NCI-H1048 (cell line): Measurements from ENCODE around the gene CCDC190.
"Not testable (repeated sequence)": the region's sequence is repeated elsewhere in the genome, so short reads cannot be mapped to it uniquely, and the experiment has no call there.

Experiments used
- DNase-seq: peaks from one replicate; lab custom pipeline; 2025; lab: John Stamatoyannopoulos, UW

Gene CCDC190

GRCh38 chr1:162861101-162861500 lies at the start of gene CCDC190:
CCDC190 (minus strand) TSS chr1:162861175; CDS start chr1:162859646, 1,529 bp downstream.
- DNase-seq: no peak

GRCh38 chr1:162910161-162910560 lies 49.2 kb upstream of the CCDC190 start:
- DNase-seq: no peak

- no peak for DNase-seq
Measured at GRCh38 chr1:162908780-162909179, 47.8 kb upstream of the CCDC190 start.

- no peak for DNase-seq
Measured at GRCh38 chr1:162908236-162908635, 47.3 kb upstream of the CCDC190 start.

- no peak for DNase-seq
Measured at GRCh38 chr1:162906485-162906884, 45.5 kb upstream of the CCDC190 start.

GRCh38 chr1:162905174-162906158 lies 44.5 kb upstream of the CCDC190 start:
- DNase-seq: no peak

- no peak for DNase-seq
Measured at GRCh38 chr1:162904579-162904978, 43.6 kb upstream of the CCDC190 start.

GRCh38 chr1:162904023-162904422 lies 43.0 kb upstream of the CCDC190 start:
- no peak for DNase-seq

GRCh38 chr1:162903246-162903645 lies 42.3 kb upstream of the CCDC190 start:
- DNase-seq: no peak

- DNase-seq: no peak
Measured at GRCh38 chr1:162902416-162902815, 41.4 kb upstream of the CCDC190 start.

GRCh38 chr1:162901243-162901642 lies 40.3 kb upstream of the CCDC190 start:
- no peak for DNase-seq

GRCh38 chr1:162899422-162900146 lies 38.6 kb upstream of the CCDC190 start:
- no peak for DNase-seq

GRCh38 chr1:162893612-162893908 lies 32.6 kb upstream of the CCDC190 start:
- DNase-seq: no peak

GRCh38 chr1:162892906-162893611 lies 32.1 kb upstream of the CCDC190 start:
- no peak for DNase-seq

GRCh38 chr1:162889989-162890388 lies 29.0 kb upstream of the CCDC190 start:
- no peak for DNase-seq

- no peak for DNase-seq
Measured at GRCh38 chr1:162886705-162887104, 25.7 kb upstream of the CCDC190 start.

- DNase-seq: no peak
Measured at GRCh38 chr1:162885265-162885664, 24.3 kb upstream of the CCDC190 start.

- DNase-seq: no peak
Measured at GRCh38 chr1:162884831-162885230, 23.9 kb upstream of the CCDC190 start.

- no peak for DNase-seq
Measured at GRCh38 chr1:162882248-162882674, 21.3 kb upstream of the CCDC190 start.

- DNase-seq: no peak
Measured at GRCh38 chr1:162881590-162881989, 20.6 kb upstream of the CCDC190 start.

GRCh38 chr1:162880617-162881016 lies 19.6 kb upstream of the CCDC190 start:
- DNase-seq: not testable (repeated sequence)

- peak; percentile 11 for DNase-seq
Measured at GRCh38 chr1:162878000-162878596, 17.1 kb upstream of the CCDC190 start.
